NT2/D1 (cell line): Measurements from ENCODE around the gene TYMP.

ENCODE experiments used
- SUZ12 ChIP-seq: IDR thresholded peaks from 2 replicates; pipeline ENCODE4 v1.6.1; 2011; ENCODE audit not compliant: insufficient read length, insufficient read depth; ENCODE audit errors: extremely low read depth
- YY1 ChIP-seq: IDR thresholded peaks from 2 replicates; pipeline ENCODE4 v1.6.1; 2011; ENCODE audit not compliant: insufficient read length, insufficient read depth
- ZNF274 ChIP-seq: IDR thresholded peaks from 2 replicates; pipeline ENCODE4 v1.6.1; 2011; ENCODE audit warnings: mild to moderate bottlenecking, low read depth, low read length

DNA sequence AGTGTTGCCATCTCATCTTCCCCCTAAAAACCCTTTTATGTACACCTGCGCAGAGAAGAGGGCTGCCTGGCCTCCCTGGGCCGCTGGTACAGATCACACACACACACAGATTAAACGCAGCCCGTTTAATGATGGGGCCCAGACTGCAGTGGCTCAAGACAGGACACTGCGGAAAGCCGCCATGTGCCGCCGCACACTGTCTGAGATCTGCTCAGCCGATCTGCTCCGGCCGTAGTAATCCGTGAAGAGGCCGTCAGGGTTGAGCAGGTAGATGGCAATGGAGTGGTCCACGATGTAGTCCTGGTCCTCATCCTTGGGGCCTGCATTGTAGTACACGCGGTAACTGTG, 6.4 kb downstream of the TYMP start:
- no peak for TF ChIP-seq ZNF274
- no peak for TF ChIP-seq YY1
- TF ChIP-seq SUZ12, result no peak
